ENCODE results near the gene IL1RL2. TPM values are rescaled to one million over a fixed set of nuclear protein-coding genes. Genes with fewer than 3 reads are reported as not detected.
A peak's percentile ranks its signal among the peaks of the same experiment; 100 is the strongest.

Gene IL1RL2
- 0.11 TPM in 1 of 3 replicates, not detected in the others for total RNA-seq (2021)
- percentile 4 among the genes with signal in this experiment for Bru-seq, nascent RNA
- long read RNA-seq, experiment 1, result 0 reads
- long read RNA-seq, experiment 2, result 0 reads
- long read RNA-seq, experiment 3, result 0 reads

DNA sequence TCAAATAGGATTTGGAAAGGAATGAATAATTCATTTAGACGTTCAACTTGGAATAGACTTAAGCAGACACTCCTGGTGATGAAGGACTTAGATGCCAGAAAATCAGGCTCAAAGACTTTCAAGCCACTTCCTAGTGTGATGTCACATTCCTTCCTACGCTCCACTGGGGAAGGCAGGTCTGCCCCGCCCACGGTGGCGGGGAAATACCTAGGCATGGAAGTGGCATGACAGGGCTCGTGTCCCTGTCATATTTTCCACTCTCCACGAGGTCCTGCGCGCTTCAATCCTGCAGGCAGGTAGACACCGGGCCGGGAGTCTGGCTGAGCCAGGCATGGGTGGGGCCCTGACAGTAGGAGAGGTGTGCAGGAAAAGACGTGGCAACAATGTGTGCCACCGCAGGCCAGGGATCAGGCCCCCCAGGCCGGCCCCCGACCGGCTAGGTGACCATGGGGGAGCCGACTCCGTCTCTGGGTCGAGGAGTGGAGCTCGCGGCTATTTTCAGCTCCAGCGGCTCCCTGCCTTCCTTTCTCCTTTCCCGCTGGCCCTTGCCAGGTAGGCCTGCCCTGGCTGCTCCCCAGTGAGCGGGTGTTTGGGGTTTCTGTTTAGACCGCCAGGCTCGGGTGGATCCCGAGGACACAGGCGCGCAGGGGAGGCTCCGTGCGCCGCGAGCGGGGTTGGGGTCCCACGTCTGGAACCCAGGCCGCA lies at the start of gene IL1RL2:
Gene IL1RL2, plus strand, starts transcription at position 233 of the 705 bp plus-strand sequence. CDS start 845 bp downstream, outside the sequence.
- CTCF ChIA-PET, result interaction anchor here (0.6 to 2.2 kb wide), 9 partner anchors 9 to 429 kb away, joined by 3 to 13 read pairs (median 5); partner anchors contain the start of gene IL1R1
- Mint-ChIP-seq H3K4me1 (peaks cover 3% of the 10 kb centered on the region; the same call in 1 of the 2 replicates), H3K27ac (no peak within 1 kb of the TSS), H3K27me3 (ENCODE audit: low read depth) (peaks cover 48% of the 10 kb centered on the region), H3K9me3 (peaks cover 3% of the 10 kb centered on the region), H3K36me3 (peaks cover 2% of the 10 kb centered on the region; the same call in 1 of the 2 replicates), H3K4me3 (peak within 1 kb of the TSS; percentile 71)
- no peak for TF ChIP-seq ZNF263 (CRISPR knock-in tag; IDR thresholded peaks at IDR 0.05; ENCODE audit: low read depth)
- no peak for TF ChIP-seq ZNF232 (CRISPR knock-in tag; IDR thresholded peaks at IDR 0.05)
- TF ChIP-seq CTCF (IDR thresholded peaks at IDR 0.05), result no peak
- no peak for TF ChIP-seq RORB (CRISPR knock-in tag; IDR thresholded peaks at IDR 0.05)
- TF ChIP-seq ZBTB21 (CRISPR knock-in tag; IDR thresholded peaks at IDR 0.05; ENCODE audit: borderline replicate concordance), result no peak
- no peak for TF ChIP-seq NFYB (CRISPR knock-in tag; conservative IDR thresholded peaks at IDR 0.05; ENCODE audit: low read depth)
- no peak for TF ChIP-seq CREM (CRISPR knock-in tag; IDR thresholded peaks at IDR 0.05)
- no peak for TF ChIP-seq ZNF219 (CRISPR knock-in tag; IDR thresholded peaks at IDR 0.05; ENCODE audit: borderline replicate concordance)
- no peak for TF ChIP-seq MLX (CRISPR knock-in tag; IDR thresholded peaks at IDR 0.05)
- TF ChIP-seq ELF4 (CRISPR knock-in tag; IDR thresholded peaks at IDR 0.05; ENCODE audit: low read depth), result no peak
- no peak for TF ChIP-seq NFE2L1 (CRISPR knock-in tag; IDR thresholded peaks at IDR 0.05)
- TF ChIP-seq ZNF532 (CRISPR knock-in tag; IDR thresholded peaks at IDR 0.05; ENCODE audit: borderline replicate concordance), result no peak
- POLR2A ChIA-PET, result no interaction called here
- peak; percentile 24 for DNase-seq (ENCODE audit: low spot score)
- ATAC-seq, result peak; percentile 55

GRCh38 chr2:102137138-102137537 lies 49.7 kb upstream of the IL1RL2 start:
- POLR2A ChIA-PET, result no interaction called here
- Mint-ChIP-seq H3K4me3 (no peak overlapping the region), H3K27me3 (ENCODE audit: low read depth) (peaks cover 23% of the 10 kb centered on the region), H3K27ac (no peak overlapping the region), H3K9me3 (peaks cover 6% of the 10 kb centered on the region), H3K4me1 (peaks cover 11% of the 10 kb centered on the region; the same call in 1 of the 2 replicates), H3K36me3 (no peaks in the 10 kb centered on the region)
- ATAC-seq (no peak), DNase-seq (ENCODE audit: low spot score) (no peak)
- CTCF ChIA-PET, result interaction anchor here (1.7 kb wide), 1 partner anchor 117 kb away, joined by 6 read pairs; no protein-coding TSS in a partner anchor
- no peak for TF ChIP-seq GABPB1 (CRISPR knock-in tag; IDR thresholded peaks at IDR 0.05)
- TF ChIP-seq CREM (CRISPR knock-in tag; IDR thresholded peaks at IDR 0.05), result no peak
- TF ChIP-seq, protein P1, sequence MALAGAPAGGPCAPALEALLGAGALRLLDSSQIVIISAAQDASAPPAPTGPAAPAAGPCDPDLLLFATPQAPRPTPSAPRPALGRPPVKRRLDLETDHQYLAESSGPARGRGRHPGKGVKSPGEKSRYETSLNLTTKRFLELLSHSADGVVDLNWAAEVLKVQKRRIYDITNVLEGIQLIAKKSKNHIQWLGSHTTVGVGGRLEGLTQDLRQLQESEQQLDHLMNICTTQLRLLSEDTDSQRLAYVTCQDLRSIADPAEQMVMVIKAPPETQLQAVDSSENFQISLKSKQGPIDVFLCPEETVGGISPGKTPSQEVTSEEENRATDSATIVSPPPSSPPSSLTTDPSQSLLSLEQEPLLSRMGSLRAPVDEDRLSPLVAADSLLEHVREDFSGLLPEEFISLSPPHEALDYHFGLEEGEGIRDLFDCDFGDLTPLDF (CRISPR knock-in tag; IDR thresholded peaks at IDR 0.05), result no peak
- TF ChIP-seq, protein P2, sequence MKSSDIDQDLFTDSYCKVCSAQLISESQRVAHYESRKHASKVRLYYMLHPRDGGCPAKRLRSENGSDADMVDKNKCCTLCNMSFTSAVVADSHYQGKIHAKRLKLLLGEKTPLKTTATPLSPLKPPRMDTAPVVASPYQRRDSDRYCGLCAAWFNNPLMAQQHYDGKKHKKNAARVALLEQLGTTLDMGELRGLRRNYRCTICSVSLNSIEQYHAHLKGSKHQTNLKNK (CRISPR knock-in tag; IDR thresholded peaks at IDR 0.05), result no peak
- TF ChIP-seq SOX15 (CRISPR knock-in tag; IDR thresholded peaks at IDR 0.05), result no peak
- no peak for TF ChIP-seq KAT7 (CRISPR knock-in tag; IDR thresholded peaks at IDR 0.05; ENCODE audit: borderline replicate concordance)
- TF ChIP-seq FOXK1 (CRISPR knock-in tag; IDR thresholded peaks at IDR 0.05), result no peak
- TF ChIP-seq RORB (CRISPR knock-in tag; IDR thresholded peaks at IDR 0.05), result no peak
- TF ChIP-seq SP1 (CRISPR knock-in tag; conservative IDR thresholded peaks at IDR 0.05), result no peak
- TF ChIP-seq TCF7 (CRISPR knock-in tag; IDR thresholded peaks at IDR 0.05; ENCODE audit: low read depth), result no peak
- TF ChIP-seq, protein P3, sequence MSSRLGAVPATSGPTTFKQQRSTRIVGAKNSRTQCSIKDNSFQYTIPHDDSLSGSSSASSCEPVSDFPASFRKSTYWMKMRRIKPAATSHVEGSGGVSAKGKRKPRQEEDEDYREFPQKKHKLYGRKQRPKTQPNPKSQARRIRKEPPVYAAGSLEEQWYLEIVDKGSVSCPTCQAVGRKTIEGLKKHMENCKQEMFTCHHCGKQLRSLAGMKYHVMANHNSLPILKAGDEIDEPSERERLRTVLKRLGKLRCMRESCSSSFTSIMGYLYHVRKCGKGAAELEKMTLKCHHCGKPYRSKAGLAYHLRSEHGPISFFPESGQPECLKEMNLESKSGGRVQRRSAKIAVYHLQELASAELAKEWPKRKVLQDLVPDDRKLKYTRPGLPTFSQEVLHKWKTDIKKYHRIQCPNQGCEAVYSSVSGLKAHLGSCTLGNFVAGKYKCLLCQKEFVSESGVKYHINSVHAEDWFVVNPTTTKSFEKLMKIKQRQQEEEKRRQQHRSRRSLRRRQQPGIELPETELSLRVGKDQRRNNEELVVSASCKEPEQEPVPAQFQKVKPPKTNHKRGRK (CRISPR knock-in tag; IDR thresholded peaks at IDR 0.05; ENCODE audit: borderline replicate concordance), result no peak
- no peak for TF ChIP-seq NR2C2 (CRISPR knock-in tag; IDR thresholded peaks at IDR 0.05)
- no peak for TF ChIP-seq GTF2I (CRISPR knock-in tag; conservative IDR thresholded peaks at IDR 0.05)
- TF ChIP-seq USF2 (CRISPR knock-in tag; IDR thresholded peaks at IDR 0.05), result no peak
